ENCODE results near the gene LDLRAD4.

DNA sequence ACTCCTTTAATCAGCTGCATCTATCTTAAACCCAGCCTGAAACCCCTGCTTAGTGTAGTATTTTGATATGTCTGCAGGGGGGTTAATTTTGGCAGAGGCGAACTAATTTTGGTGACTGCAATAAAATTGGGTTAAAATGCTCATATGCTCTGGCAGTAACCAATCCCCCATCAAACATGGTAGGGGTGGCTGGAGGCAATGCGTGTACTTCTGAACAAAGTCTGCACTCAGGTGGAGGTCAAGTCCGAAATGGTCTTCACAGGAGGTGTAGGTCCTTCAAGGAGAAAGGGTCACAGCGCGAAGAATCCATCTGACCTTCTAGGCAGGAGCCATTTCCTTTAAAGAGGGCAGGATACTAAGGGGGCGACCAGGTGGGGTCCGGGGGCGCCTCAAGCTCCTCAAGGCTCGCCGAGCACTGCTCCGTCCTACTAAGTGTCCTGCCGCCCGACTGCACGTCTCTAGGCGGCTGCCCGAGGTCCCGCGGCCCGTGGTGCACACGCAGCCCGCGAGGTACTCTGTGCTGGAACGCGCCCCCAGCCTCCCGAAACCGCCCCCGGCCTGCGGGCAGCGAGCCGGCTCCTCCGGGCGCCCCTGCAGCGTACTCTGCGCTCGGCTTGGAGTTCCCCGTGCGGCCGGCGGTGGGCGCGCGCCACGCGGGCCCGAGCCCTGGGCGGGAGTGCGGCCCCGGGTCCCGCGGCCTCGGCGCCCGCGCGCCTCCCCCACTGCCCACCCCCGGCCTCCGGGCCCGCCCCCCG, 1.7 kb upstream of the LDLRAD4 start:
- TF ChIP-seq CTCF (conservative IDR thresholded peaks at IDR 0.05; ENCODE audit: low read depth in 2 of 2), result no peak; a peak in 1 of 4 replicates
- no peak for TF ChIP-seq JUNB (IDR thresholded peaks at IDR 0.05; ENCODE audit: unreplicated experiment)
- TF ChIP-seq POLR2AphosphoS5 (IDR thresholded peaks at IDR 0.05; ENCODE audit: low read depth), result no peak
- TF ChIP-seq EZH2 (IDR thresholded peaks at IDR 0.05; ENCODE audit: low read depth, unreplicated experiment), result peak; percentile 43
- no peak for TF ChIP-seq NANOG (IDR thresholded peaks at IDR 0.05; ENCODE audit: borderline replicate concordance)
- no peak for TF ChIP-seq STAT1 (IDR thresholded peaks at IDR 0.05; ENCODE audit: unreplicated experiment)

Measured in GM23338 (cell line).